Astrocyte (in vitro differentiated cells and primary cell): ENCODE measurements around the gene SPTBN5. TPM values are rescaled to one million over a fixed set of nuclear protein-coding genes. Genes with fewer than 3 reads are reported as not detected.

Experiments used
- DNase-seq: peaks from one replicate; pipeline ENCODE4 v3.0.0-alpha.2; 2010; ENCODE audit warnings: low read depth
- FAIRE-seq: peaks from 2 replicates; lab custom pipeline; 2011; peaks lifted over from hg19 to GRCh38; lab: Jason Lieb, UNC
- H2AFZ ChIP-seq: 2 replicates; pipeline ENCODE4 v1.6.0; 2012; ENCODE audit warnings: low read depth, low read length, inconsistent platforms
- H3K27ac ChIP-seq: 2 replicates; pipeline ENCODE4 v1.5.1; 2011; ENCODE audit warnings: low read depth, low read length, inconsistent platforms
- H3K27me3 ChIP-seq: 2 replicates; pipeline ENCODE4 v1.6.0; 2011; ENCODE audit warnings: low read length, inconsistent platforms; ENCODE audit not compliant: insufficient read depth
- H3K36me3 ChIP-seq: 2 replicates; pipeline ENCODE4 v1.5.1; 2011; ENCODE audit warnings: low read length, inconsistent platforms; ENCODE audit not compliant: insufficient read depth
- H3K4me1 ChIP-seq: 2 replicates; pipeline ENCODE4 v1.5.1; 2011; ENCODE audit warnings: low read length, inconsistent platforms; ENCODE audit not compliant: insufficient read depth
- H3K4me2 ChIP-seq: 2 replicates; pipeline ENCODE4 v1.6.0; 2012; ENCODE audit warnings: low read length, inconsistent platforms
- H3K4me3 ChIP-seq: 2 replicates; pipeline ENCODE4 v1.5.1; 2011; ENCODE audit warnings: low read depth, mild to moderate bottlenecking, low read length, inconsistent platforms; ENCODE audit not compliant: insufficient read depth
- H3K79me2 ChIP-seq: 2 replicates; pipeline ENCODE4 v1.6.0; 2012; ENCODE audit warnings: mild to moderate bottlenecking, low read length, inconsistent platforms; ENCODE audit not compliant: insufficient read depth
- H3K9ac ChIP-seq: 2 replicates; pipeline ENCODE4 v1.6.0; 2012; ENCODE audit warnings: mild to moderate bottlenecking, low read length, inconsistent platforms
- H3K9me3 ChIP-seq: 2 replicates; pipeline ENCODE4 v1.5.1; 2012; ENCODE audit warnings: low read depth, mild to moderate bottlenecking, low read length, inconsistent platforms; ENCODE audit not compliant: insufficient read depth
- H4K20me1 ChIP-seq: 2 replicates; pipeline ENCODE4 v1.6.0; 2012; ENCODE audit warnings: low read length, inconsistent platforms; ENCODE audit not compliant: insufficient read depth
- H3K27ac Mint-ChIP-seq: one replicate; pipeline ENCODE4 v1.8.0; 2021; ENCODE audit warnings: mild to moderate bottlenecking, mixed read lengths; ENCODE audit not compliant: unreplicated experiment
- H3K27me3 Mint-ChIP-seq: one replicate; pipeline ENCODE4 v1.8.0; 2021; ENCODE audit warnings: low read depth, mixed read lengths; ENCODE audit not compliant: unreplicated experiment
- H3K36me3 Mint-ChIP-seq: one replicate; pipeline ENCODE4 v1.8.0; 2021; ENCODE audit warnings: low read depth, mixed read lengths; ENCODE audit not compliant: unreplicated experiment
- H3K4me1 Mint-ChIP-seq: one replicate; pipeline ENCODE4 v1.8.0; 2021; ENCODE audit warnings: low read depth, mixed read lengths; ENCODE audit not compliant: unreplicated experiment
- H3K4me3 Mint-ChIP-seq: one replicate; pipeline ENCODE4 v1.8.0; 2021; ENCODE audit warnings: mild to moderate bottlenecking, moderate library complexity, mixed read lengths; ENCODE audit not compliant: unreplicated experiment
- H3K9me3 Mint-ChIP-seq: one replicate; pipeline ENCODE4 v1.8.0; 2021; ENCODE audit warnings: mild to moderate bottlenecking, mixed read lengths; ENCODE audit not compliant: unreplicated experiment
- CTCF ChIP-seq: IDR thresholded peaks from 2 replicates; pipeline ENCODE4 v1.5.1; 2011; ENCODE audit warnings: low read depth, mild to moderate bottlenecking, inconsistent platforms, low read length, moderate library complexity; ENCODE audit not compliant: insufficient read depth
- EZH2 ChIP-seq: IDR thresholded peaks from 2 replicates; pipeline ENCODE4 v1.6.1; 2012; ENCODE audit warnings: mild to moderate bottlenecking, low read length, inconsistent platforms; ENCODE audit not compliant: insufficient read depth
- total RNA-seq: library from RNA; stranded (reverse); gene quantifications from 2 replicates; pipeline ENCODE4 v1.2.1, GENCODE V29; 2021

The SPTBN5 gene
- total RNA-seq, 1 donor from 2014 or later, result 5.3 TPM

- Mint-ChIP-seq H3K4me3 (no peak overlapping the region), H3K4me1 (no peaks in the 10 kb centered on the region), H3K9me3 (no peaks in the 10 kb centered on the region), H3K36me3 (peaks cover 6% of the 10 kb centered on the region), H3K27ac (no peak overlapping the region), H3K27me3 (peaks cover 21% of the 10 kb centered on the region)
- peaks cover 6% of the 10 kb centered on the region for H3K4me1 ChIP-seq
- no peak for TF ChIP-seq EZH2
- TF ChIP-seq CTCF, result no peak
- no peak overlapping the region for H3K4me3 ChIP-seq
- no peak overlapping the region for H3K9ac ChIP-seq
- H3K79me2 ChIP-seq, result no peaks in the 10 kb centered on the region
- no peaks in the 10 kb centered on the region for H3K27me3 ChIP-seq
- FAIRE-seq (no peak), DNase-seq (no peak)
- no peaks in the 10 kb centered on the region for H3K36me3 ChIP-seq
- no peak overlapping the region for H3K4me2 ChIP-seq
- H3K27ac ChIP-seq, result no peak overlapping the region
- no peak overlapping the region for H2AFZ ChIP-seq
- H4K20me1 ChIP-seq, result no peaks in the 10 kb centered on the region
- H3K9me3 ChIP-seq, result no peaks in the 10 kb centered on the region
Measured at GRCh38 chr15:41856716-41857115, 37.1 kb downstream of the SPTBN5 start.

- H3K27ac ChIP-seq, result no peak overlapping the region
- no peak overlapping the region for H3K4me3 Mint-ChIP-seq
- H4K20me1 ChIP-seq, result no peaks in the 10 kb centered on the region
- H3K27me3 ChIP-seq, result no peaks in the 10 kb centered on the region
- no peak for TF ChIP-seq EZH2
- no peak for TF ChIP-seq CTCF
- no peaks in the 10 kb centered on the region for H3K79me2 ChIP-seq
- DNase-seq, result no peak
- no peak overlapping the region for H3K27ac Mint-ChIP-seq
- no peak overlapping the region for H3K9ac ChIP-seq
- H3K4me3 ChIP-seq, result no peak overlapping the region
- H2AFZ ChIP-seq, result no peak overlapping the region
- no peak overlapping the region for H3K4me2 ChIP-seq
- H3K4me1 ChIP-seq, result peaks cover 6% of the 10 kb centered on the region
- no peaks in the 10 kb centered on the region for H3K9me3 Mint-ChIP-seq
- no peaks in the 10 kb centered on the region for H3K4me1 Mint-ChIP-seq
- no peaks in the 10 kb centered on the region for H3K9me3 ChIP-seq
- no peak for FAIRE-seq
- H3K27me3 Mint-ChIP-seq, result peaks cover 21% of the 10 kb centered on the region
- no peaks in the 10 kb centered on the region for H3K36me3 ChIP-seq
- peaks cover 6% of the 10 kb centered on the region for H3K36me3 Mint-ChIP-seq
Measured at GRCh38 chr15:41856262-41856661, 37.6 kb downstream of the SPTBN5 start.

- Histone ChIP-seq H3K36me3 (no peaks in the 10 kb centered on the region), H3K4me3 (no peak overlapping the region), H2AFZ (no peak overlapping the region), H3K9ac (no peak overlapping the region), H3K4me1 (peaks cover 6% of the 10 kb centered on the region), H3K27me3 (no peaks in the 10 kb centered on the region), H3K27ac (no peak overlapping the region), H3K79me2 (no peaks in the 10 kb centered on the region), H3K4me2 (no peak overlapping the region), H3K9me3 (no peaks in the 10 kb centered on the region), H4K20me1 (no peaks in the 10 kb centered on the region)
- no peak overlapping the region for H3K27ac Mint-ChIP-seq
- DNase-seq (no peak), FAIRE-seq (no peak)
- peaks cover 2% of the 10 kb centered on the region for H3K36me3 Mint-ChIP-seq
- no peaks in the 10 kb centered on the region for H3K9me3 Mint-ChIP-seq
- no peak overlapping the region for H3K4me3 Mint-ChIP-seq
- TF ChIP-seq EZH2, result no peak
- TF ChIP-seq CTCF, result no peak
- no peaks in the 10 kb centered on the region for H3K4me1 Mint-ChIP-seq
- peaks cover 14% of the 10 kb centered on the region for H3K27me3 Mint-ChIP-seq
Measured at GRCh38 chr15:41855261-41855961, 38.4 kb downstream of the SPTBN5 start.
